Activated naive CD8-positive, alpha-beta T cell treated with anti-CD3 and anti-CD28 coated beads for 36 hours (primary cell): Measurements from ENCODE around the gene CHERP. TPM values are rescaled to one million over a fixed set of nuclear protein-coding genes. Genes with fewer than 3 reads are reported as not detected.

Experiments used
- DNase-seq: peaks from one replicate; pipeline ENCODE4 v3.0.0; 2021
- H3K27ac Mint-ChIP-seq: one replicate; pipeline ENCODE4 v1.8.0; 2022; ENCODE audit warnings: mild to moderate bottlenecking, moderate library complexity, mixed read lengths
- H3K27me3 Mint-ChIP-seq: one replicate; pipeline ENCODE4 v1.8.0; 2022; ENCODE audit warnings: mild to moderate bottlenecking, mixed read lengths
- H3K36me3 Mint-ChIP-seq: one replicate; pipeline ENCODE4 v1.8.0; 2021; ENCODE audit warnings: mild to moderate bottlenecking, mixed read lengths
- H3K4me1 Mint-ChIP-seq: one replicate; pipeline ENCODE4 v1.8.0; 2021; ENCODE audit warnings: mixed read lengths
- H3K4me3 Mint-ChIP-seq: one replicate; pipeline ENCODE4 v1.8.0; 2022; ENCODE audit warnings: mild to moderate bottlenecking, moderate library complexity, mixed read lengths
- H3K9me3 Mint-ChIP-seq: one replicate; pipeline ENCODE4 v1.8.0; 2022; ENCODE audit warnings: mixed read lengths
- total RNA-seq, 2 experiments: library from RNA; stranded (reverse); gene quantifications; one replicate each; pipeline ENCODE4 v1.2.3, GENCODE V29; 2021

Gene CHERP
- total RNA-seq, result 10 to 100 TPM; 82.3 to 93.7 TPM

- peak within 1 kb of the TSS; percentile 96 for H3K4me3 Mint-ChIP-seq
- no peaks in the 10 kb centered on the region for H3K9me3 Mint-ChIP-seq
- H3K27me3 Mint-ChIP-seq, result no peaks in the 10 kb centered on the region
- DNase-seq, result peak; percentile 95
- H3K36me3 Mint-ChIP-seq, result peaks cover 42% of the 10 kb centered on the region
- H3K4me1 Mint-ChIP-seq, result peaks cover 46% of the 10 kb centered on the region
- H3K27ac Mint-ChIP-seq, result peak within 1 kb of the TSS; percentile 94
These were observed at the start of gene CHERP for GRCh38 chr19:16542045-16542909. Gene CHERP (minus strand): TSS chr19:16542437. CDS start chr19:16542378, 59 bp downstream.

- Mint-ChIP-seq H3K4me3 (no peak overlapping the region), H3K9me3 (no peaks in the 10 kb centered on the region), H3K36me3 (peaks cover 3% of the 10 kb centered on the region), H3K27me3 (no peaks in the 10 kb centered on the region), H3K4me1 (peaks cover 81% of the 10 kb centered on the region), H3K27ac (no peak overlapping the region)
- no peak for DNase-seq
These were observed 48.9 kb upstream of the CHERP start for GRCh38 chr19:16590876-16591802.

GRCh38 chr19:16589917-16590316 is 47.7 kb upstream of the CHERP start:
- DNase-seq, result no peak
- Mint-ChIP-seq H3K27ac (no peak overlapping the region), H3K27me3 (no peaks in the 10 kb centered on the region), H3K4me3 (no peak overlapping the region), H3K9me3 (no peaks in the 10 kb centered on the region), H3K36me3 (peaks cover 12% of the 10 kb centered on the region), H3K4me1 (peaks cover 81% of the 10 kb centered on the region)

DNA sequence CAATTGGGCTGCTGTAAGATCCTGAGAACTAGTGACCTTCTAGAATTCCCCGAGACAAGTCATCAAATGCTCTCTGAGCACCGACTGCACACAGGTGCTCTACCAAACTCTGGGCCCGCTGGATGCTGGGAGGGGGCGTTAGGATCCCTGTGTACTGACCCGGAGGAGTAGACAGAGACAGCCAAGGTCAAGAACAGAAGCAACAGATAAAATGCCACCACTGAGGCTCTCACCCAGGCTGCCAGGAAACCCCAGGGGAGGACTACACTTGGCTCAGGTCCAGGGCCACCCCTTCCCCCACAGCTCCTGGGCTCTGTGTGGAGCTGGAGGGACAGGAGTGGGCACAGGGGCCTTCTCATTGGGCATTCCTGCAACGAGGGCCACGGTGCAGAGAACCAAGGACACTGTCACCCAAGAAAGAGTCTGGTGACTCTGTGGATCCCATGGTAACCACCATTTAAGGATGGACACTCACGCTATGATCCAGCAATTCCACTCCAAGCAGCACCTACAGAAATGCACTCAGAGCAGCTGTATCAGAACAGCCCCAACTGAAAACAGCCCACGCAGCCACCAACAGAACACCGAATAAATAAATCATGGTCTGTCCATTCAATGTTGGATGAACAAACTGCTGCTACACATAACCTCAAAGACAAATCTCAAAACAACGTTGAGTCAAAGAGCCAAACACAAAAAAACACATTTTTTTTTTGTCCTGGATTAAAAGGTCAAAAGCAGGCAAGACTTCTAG is 46.8 kb upstream of the CHERP start:
- no peak for DNase-seq
- peak overlapping the region; percentile 80 for H3K4me3 Mint-ChIP-seq

DNA sequence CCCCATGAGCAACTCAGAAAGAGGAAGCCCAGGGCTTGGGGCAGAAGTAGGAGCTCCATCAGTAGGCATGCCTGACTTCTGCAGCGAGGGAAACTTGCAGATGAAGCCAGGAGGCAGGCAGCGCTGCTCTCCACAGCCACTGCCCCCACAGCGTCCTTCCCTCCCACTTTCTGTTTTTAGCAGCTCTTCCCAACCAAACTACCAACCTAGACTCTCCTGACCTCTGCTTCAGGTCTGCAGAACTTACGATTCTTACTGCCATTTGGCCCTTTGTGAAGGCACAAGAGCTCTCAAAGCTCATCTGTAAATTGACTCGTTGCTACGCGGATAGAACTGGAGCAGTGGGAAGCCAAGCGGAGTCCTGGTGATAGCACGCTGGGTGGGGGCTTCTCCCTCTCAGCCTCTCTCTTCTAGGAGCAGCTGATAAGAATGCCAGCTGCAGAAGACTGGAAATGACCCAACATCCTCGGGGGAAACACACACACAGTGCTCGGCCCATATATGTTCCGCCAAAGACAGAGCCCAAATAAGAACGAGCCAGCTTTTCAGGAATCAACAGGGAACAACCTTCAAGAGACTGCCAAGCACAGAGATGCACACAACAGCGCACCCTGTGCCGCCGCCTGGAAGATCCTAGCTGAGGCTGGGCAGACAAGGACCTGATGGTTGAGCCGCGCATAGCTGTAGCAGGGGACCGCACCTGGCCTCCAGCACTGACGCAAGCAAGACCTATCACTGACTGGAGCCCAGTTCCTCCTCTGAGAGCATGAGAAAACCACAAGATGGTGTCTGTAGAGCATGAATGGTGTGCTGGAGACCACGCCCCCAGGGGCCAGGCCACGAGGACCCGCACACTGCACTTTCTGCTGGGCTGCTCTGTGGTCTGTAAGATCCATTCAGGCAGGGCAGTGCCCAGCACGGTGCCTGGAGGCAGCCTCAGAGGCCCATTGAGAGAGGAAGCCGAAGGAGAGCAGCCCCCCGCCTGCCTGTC is 45.9 kb upstream of the CHERP start:
- Mint-ChIP-seq H3K9me3 (no peaks in the 10 kb centered on the region), H3K4me1 (peaks cover 79% of the 10 kb centered on the region), H3K4me3 (peak overlapping the region; percentile 80), H3K36me3 (peaks cover 12% of the 10 kb centered on the region), H3K27ac (peak overlapping the region; percentile 91), H3K27me3 (no peaks in the 10 kb centered on the region)
- DNase-seq, result peak; percentile 75

More for the DNA sequence above, 46.8 kb upstream of the CHERP start:
- Mint-ChIP-seq H3K27me3 (no peaks in the 10 kb centered on the region), H3K27ac (peak overlapping the region; percentile 91), H3K9me3 (no peaks in the 10 kb centered on the region), H3K36me3 (peaks cover 12% of the 10 kb centered on the region), H3K4me1 (peaks cover 81% of the 10 kb centered on the region)

GRCh38 chr19:16586991-16587832 is 45.0 kb upstream of the CHERP start:
- DNase-seq, result peak; percentile 58
- peaks cover 10% of the 10 kb centered on the region for H3K36me3 Mint-ChIP-seq
- peak overlapping the region; percentile 91 for H3K27ac Mint-ChIP-seq
- no peaks in the 10 kb centered on the region for H3K9me3 Mint-ChIP-seq
- H3K4me1 Mint-ChIP-seq, result peaks cover 78% of the 10 kb centered on the region
- no peaks in the 10 kb centered on the region for H3K27me3 Mint-ChIP-seq
- H3K4me3 Mint-ChIP-seq, result peak overlapping the region; percentile 80

GRCh38 chr19:16586477-16586871 is 44.2 kb upstream of the CHERP start:
- H3K27me3 Mint-ChIP-seq, result no peaks in the 10 kb centered on the region
- H3K4me1 Mint-ChIP-seq, result peaks cover 79% of the 10 kb centered on the region
- H3K36me3 Mint-ChIP-seq, result peaks cover 10% of the 10 kb centered on the region
- peak overlapping the region; percentile 91 for H3K27ac Mint-ChIP-seq
- DNase-seq, result no peak
- H3K9me3 Mint-ChIP-seq, result no peaks in the 10 kb centered on the region
- peak overlapping the region; percentile 80 for H3K4me3 Mint-ChIP-seq

GRCh38 chr19:16585808-16586476 is 43.7 kb upstream of the CHERP start:
- no peaks in the 10 kb centered on the region for H3K9me3 Mint-ChIP-seq

DNA sequence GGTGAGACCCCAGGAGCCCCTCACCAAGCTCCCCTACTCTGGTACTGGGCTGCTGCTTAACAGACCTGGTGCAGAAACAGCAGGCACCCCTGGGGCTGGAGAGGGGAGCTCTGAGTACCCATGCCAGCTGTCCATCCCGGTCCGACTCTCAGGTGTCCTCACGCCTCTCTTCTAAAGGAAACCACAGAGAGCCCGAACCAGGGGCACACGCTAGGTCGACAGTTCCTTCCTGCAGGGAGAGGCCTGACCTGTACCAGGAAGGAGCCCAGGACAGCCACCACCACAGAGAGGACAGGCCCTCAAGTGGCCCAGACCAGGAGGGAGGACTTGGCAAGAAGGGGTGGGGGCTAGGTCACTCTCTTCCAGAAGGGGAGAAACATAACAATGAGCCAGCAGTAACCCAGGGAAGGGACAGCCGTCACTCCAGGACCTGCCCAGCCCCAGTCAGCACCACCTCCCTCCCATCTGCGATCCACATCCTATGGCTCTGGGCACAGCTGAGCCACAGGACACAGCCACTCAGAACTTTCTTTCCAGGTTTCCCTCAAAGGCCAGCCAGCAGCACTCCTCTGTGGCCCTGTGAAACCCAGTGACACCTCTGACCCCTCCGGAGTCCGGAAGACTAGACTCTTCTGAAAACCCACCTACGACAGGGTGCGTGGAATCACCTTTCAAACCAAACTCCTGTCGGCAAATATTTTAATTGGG is 43.0 kb upstream of the CHERP start:
- Mint-ChIP-seq H3K4me1 (peaks cover 76% of the 10 kb centered on the region), H3K27me3 (no peaks in the 10 kb centered on the region), H3K36me3 (peaks cover 10% of the 10 kb centered on the region), H3K4me3 (peak overlapping the region; percentile 80), H3K9me3 (no peaks in the 10 kb centered on the region), H3K27ac (peak overlapping the region; percentile 91)
- DNase-seq, result no peak

More at GRCh38 chr19:16585808-16586476, 43.7 kb upstream of the CHERP start:
- no peaks in the 10 kb centered on the region for H3K27me3 Mint-ChIP-seq
- peak overlapping the region; percentile 91 for H3K27ac Mint-ChIP-seq
- H3K4me1 Mint-ChIP-seq, result peaks cover 79% of the 10 kb centered on the region
- H3K36me3 Mint-ChIP-seq, result peaks cover 10% of the 10 kb centered on the region
- peak overlapping the region; percentile 80 for H3K4me3 Mint-ChIP-seq
- DNase-seq, result peak; percentile 48

- Mint-ChIP-seq H3K4me3 (peak overlapping the region; percentile 80), H3K27ac (peak overlapping the region; percentile 91), H3K4me1 (peaks cover 76% of the 10 kb centered on the region), H3K36me3 (peaks cover 10% of the 10 kb centered on the region), H3K27me3 (no peaks in the 10 kb centered on the region), H3K9me3 (no peaks in the 10 kb centered on the region)
- peak; percentile 88 for DNase-seq
These were observed 42.2 kb upstream of the CHERP start for GRCh38 chr19:16584248-16585093.

DNA sequence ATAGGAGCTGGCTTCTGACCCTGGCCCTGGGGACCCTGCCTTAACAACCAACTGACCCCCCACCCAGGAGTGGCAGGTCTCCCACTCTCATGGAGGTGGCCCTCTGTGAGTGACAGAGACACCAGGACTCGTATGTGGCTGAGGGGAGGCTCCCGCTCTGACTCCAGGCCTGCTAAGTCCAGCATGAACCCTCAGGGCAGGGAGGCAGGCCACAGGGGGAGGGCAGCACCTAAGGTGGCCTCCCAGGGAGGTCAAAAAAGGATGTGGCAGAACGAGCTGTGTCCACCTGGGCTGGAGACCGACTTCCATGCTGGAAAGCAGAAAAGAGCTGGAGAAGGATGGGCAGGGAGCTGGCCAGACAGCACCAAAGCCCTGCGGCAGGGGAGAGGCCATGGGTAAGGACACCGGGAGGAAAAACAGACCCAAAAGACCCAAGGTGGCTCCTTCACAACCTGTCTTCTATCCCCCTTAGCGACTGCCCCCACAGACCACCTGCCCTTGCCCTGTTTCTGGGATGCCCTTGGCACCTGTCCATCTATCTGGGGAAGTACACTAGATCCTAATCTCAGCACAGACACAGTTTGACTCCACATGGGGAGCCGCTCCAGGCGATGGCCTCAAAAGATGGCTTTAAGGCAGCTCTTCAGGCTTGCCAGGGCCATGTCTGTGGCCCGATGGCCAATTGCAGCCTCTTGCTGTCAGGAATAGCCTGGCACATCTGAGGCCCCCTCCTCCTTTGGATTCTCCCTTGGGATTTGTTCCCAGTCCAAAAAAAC is 40.4 kb upstream of the CHERP start:
- Mint-ChIP-seq H3K4me1 (peaks cover 65% of the 10 kb centered on the region), H3K4me3 (no peak overlapping the region), H3K36me3 (peaks cover 10% of the 10 kb centered on the region), H3K27me3 (no peaks in the 10 kb centered on the region), H3K27ac (peak overlapping the region; percentile 58), H3K9me3 (no peaks in the 10 kb centered on the region)
- no peak for DNase-seq
